Thyroid gland (tissue), 4 donors: ENCODE data around the gene ARHGAP10. TPM values are rescaled to one million over a fixed set of nuclear protein-coding genes. Genes with fewer than 3 reads are reported as not detected.
"Not testable (repeated sequence)": the region's sequence is repeated elsewhere in the genome, so short reads cannot be mapped to it uniquely, and the experiment has no call there.

ENCODE experiments used
- DNase-seq, 2 donors: peaks; one replicate each; pipeline ENCODE4 v3.0.0-alpha.2; 2019
- H3K27ac ChIP-seq, 3 donors: fragments of 200-600 bp; sonication (generic); 1 replicate in 2 of 3; 2 replicates in 1 of 3; pipeline ENCODE4 v1.5.1; 2016 to 2019; ENCODE audit warnings: mild to moderate bottlenecking in 1 of 3, moderate library complexity in 1 of 3
- H3K27me3 ChIP-seq: fragments of 200-600 bp; sonication (generic); one replicate; pipeline ENCODE4 v1.5.1; 2019
- H3K36me3 ChIP-seq, 2 donors: fragments of 200-600 bp; sonication (generic); one replicate each; pipeline ENCODE4 v1.5.1; 2016 to 2019
- H3K4me1 ChIP-seq, 2 donors: fragments of 200-600 bp; sonication (generic); one replicate each; pipeline ENCODE4 v1.5.1; 2017 to 2019
- H3K4me3 ChIP-seq, 3 donors: fragments of 200-600 bp; sonication (generic); replicated peaks in 1 of 3; 1 replicate in 2 of 3; 2 replicates in 1 of 3; pipeline ENCODE4 v1.5.1; 2016; ENCODE audit warnings: mild to moderate bottlenecking in 1 of 3
- H3K9me3 ChIP-seq: fragments of 200-600 bp; sonication (generic); one replicate; pipeline ENCODE4 v1.5.1; 2017
- CTCF ChIP-seq, 6 experiments: fragments of 200-600 bp in 3 of 6; fragments of 450-650 bp in 3 of 6; sonication (generic) in 3 of 6; IDR thresholded peaks; one replicate each; pipeline ENCODE4 v1.5.1; 2016 to 2019; ENCODE audit warnings: antibody characterized with exemption in 6 of 6, mild to moderate bottlenecking in 2 of 6, inconsistent platforms in 1 of 6, moderate library complexity in 1 of 6
- POLR2A ChIP-seq, 2 donors: fragments of 450-650 bp; IDR thresholded peaks; one replicate each; pipeline ENCODE4 v1.6.1; 2017; ENCODE audit warnings: antibody characterized with exemption in 2 of 2, mild to moderate bottlenecking in 2 of 2, moderate library complexity in 1 of 2
- WGBS, 2 donors: methylation state at CpG; one replicate each; pipeline ENCODE4 v1.1.5; 2017; 5-methylcytosine and 5-hydroxymethylcytosine counted together
- intact Hi-C: fragments of 100-400 bp; cut with DNase I; formaldehyde crosslinking; loops from one replicate; pipeline ENCODE4 v1.15.1; 2023
- total RNA-seq, 4 donors: library from RNA; depleted of rRNA; stranded (reverse); fragments of >200 nt; gene quantifications; one replicate each; pipeline ENCODE4 v1.2.3, GENCODE V29; 2016

Gene ARHGAP10
- total RNA-seq, 4 donors from 2014 or later = 39.5 to 78.4 (median 42.0) TPM

DNA sequence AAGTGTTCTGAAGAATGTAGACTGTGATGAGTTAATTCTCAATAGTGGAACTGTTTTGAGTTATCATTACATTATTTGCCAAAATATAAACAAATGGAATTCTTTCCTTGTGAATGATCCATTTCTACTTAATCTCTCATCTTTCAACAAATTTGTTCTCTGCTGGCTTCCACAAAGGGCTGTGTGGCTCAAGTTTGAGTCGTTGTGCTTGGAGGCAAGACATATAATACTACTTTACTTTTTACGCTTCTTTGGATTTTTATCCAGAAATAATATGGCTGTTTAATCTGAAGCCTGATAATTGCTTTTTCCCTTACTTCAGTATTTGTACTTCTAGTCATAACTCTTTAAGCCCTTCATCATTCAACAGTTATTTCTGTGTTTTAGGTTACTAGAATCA lies 169.5 kb downstream of the ARHGAP10 start:
- H3K4me3 ChIP-seq = no peak overlapping the region
- WGBS, 2 donors = 40 to 43% methylated on average over 2 of the region's 2 CpGs

GRCh38 chr4:147901916-147902315 lies 170.0 kb downstream of the ARHGAP10 start:
- WGBS, 2 donors = 81 to 85% methylated on average over 2 of the region's 2 CpGs
- no peaks in the 10 kb centered on the region for H3K27me3 ChIP-seq
- intact Hi-C loops = no loop called here
- TF ChIP-seq CTCF (IDR thresholded peaks at IDR 0.05) (no peak), POLR2A (IDR thresholded peaks at IDR 0.05) (no peak)
- H3K36me3 ChIP-seq = no peaks in the 10 kb centered on the region
- peaks cover 0 to 10% of the 10 kb centered on the region in 2 donors for H3K4me1 ChIP-seq
- no peaks in the 10 kb centered on the region for H3K9me3 ChIP-seq
- H3K27ac ChIP-seq = no peak overlapping the region
- no peak overlapping the region for H3K4me3 ChIP-seq
- no peak for DNase-seq

More for the DNA sequence above, 169.5 kb downstream of the ARHGAP10 start:
- no peak overlapping the region for H3K27ac ChIP-seq
- no peaks in the 10 kb centered on the region for H3K9me3 ChIP-seq
- DNase-seq = no peak
- TF ChIP-seq CTCF (IDR thresholded peaks at IDR 0.05) (no peak), POLR2A (IDR thresholded peaks at IDR 0.05) (no peak)
- intact Hi-C loops = no loop called here
- H3K27me3 ChIP-seq = no peaks in the 10 kb centered on the region
- H3K4me1 ChIP-seq = peaks cover 0 to 10% of the 10 kb centered on the region in 2 donors
- no peaks in the 10 kb centered on the region for H3K36me3 ChIP-seq

DNA sequence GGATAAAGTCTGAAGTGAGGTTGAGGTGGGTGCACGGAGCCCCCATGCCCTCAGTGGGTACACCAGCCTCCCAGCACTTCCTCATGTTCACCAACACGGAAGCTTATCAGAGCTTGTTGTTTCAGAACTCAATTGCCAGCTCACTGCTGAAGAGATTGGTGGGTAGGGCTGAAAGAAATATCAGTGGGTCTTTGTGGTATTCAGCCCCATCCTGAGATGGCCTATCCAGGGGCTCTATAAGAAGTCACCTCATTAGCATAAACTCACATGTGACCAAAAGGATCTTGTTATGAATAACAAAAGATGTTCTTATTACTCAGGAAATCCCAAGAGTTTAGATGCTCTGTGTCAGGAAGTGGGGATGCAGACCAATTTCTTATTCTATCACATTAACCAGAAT lies 177.3 kb downstream of the ARHGAP10 start:
- TF ChIP-seq POLR2A (IDR thresholded peaks at IDR 0.05) = no peak
- no peak overlapping the region for H3K27ac ChIP-seq
- no peaks in the 10 kb centered on the region for H3K4me1 ChIP-seq
- no peak overlapping the region for H3K4me3 ChIP-seq
- intact Hi-C loops = no loop called here
- DNase-seq = no peak
- no peaks in the 10 kb centered on the region for H3K9me3 ChIP-seq
- H3K27me3 ChIP-seq = no peaks in the 10 kb centered on the region
- H3K36me3 ChIP-seq = peaks cover 0 to 4% of the 10 kb centered on the region in 2 donors
- WGBS, 2 donors = 47 to 78% methylated on average over 2 of the region's 2 CpGs

DNA sequence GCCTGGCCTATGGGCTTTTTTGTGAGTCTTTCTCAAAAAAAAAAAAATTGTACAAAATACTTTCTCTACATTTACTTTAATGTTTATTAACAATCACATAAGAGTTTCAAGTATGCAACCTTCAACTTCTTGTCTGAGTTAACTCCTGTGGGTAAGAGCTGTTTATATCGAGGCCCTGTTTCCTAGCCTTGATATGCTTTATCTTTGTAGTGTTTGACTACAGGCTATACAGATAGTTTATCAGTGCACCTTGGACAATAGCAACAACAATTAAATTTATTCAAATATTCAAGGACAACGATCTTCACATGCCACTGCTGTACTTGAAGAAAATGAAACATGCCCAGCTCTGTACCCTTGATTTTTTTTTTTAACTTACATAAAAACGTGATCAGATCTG lies 178.4 kb downstream of the ARHGAP10 start:
- no peak overlapping the region for H3K4me3 ChIP-seq
- no peaks in the 10 kb centered on the region for H3K27me3 ChIP-seq
- no peaks in the 10 kb centered on the region for H3K9me3 ChIP-seq
- intact Hi-C loops = no loop called here
- peaks cover 0 to 4% of the 10 kb centered on the region in 2 donors for H3K36me3 ChIP-seq
- H3K27ac ChIP-seq = no peak overlapping the region
- TF ChIP-seq CTCF (IDR thresholded peaks at IDR 0.05) (no peak), POLR2A (IDR thresholded peaks at IDR 0.05) (no peak)
- 91 to 93% methylated on average over 3 of the region's 3 CpGs for WGBS, 2 donors
- H3K4me1 ChIP-seq = no peaks in the 10 kb centered on the region
- DNase-seq = no peak

- H3K4me1 ChIP-seq, DNase-seq, H3K27ac ChIP-seq, H3K4me3 ChIP-seq, intact Hi-C loops, H3K36me3 ChIP-seq, H3K9me3 ChIP-seq, H3K27me3 ChIP-seq: not testable (repeated sequence)
- WGBS, 2 donors = 97 to 99% methylated on average over 2 of the region's 2 CpGs
Observed at GRCh38 chr4:147912106-147912505, 180.2 kb downstream of the ARHGAP10 start.

- intact Hi-C loops = no loop called here
- H3K27ac ChIP-seq = no peak overlapping the region
- no peak overlapping the region for H3K4me3 ChIP-seq
- peaks cover 0 to 9% of the 10 kb centered on the region in 2 donors for H3K4me1 ChIP-seq
- no peaks in the 10 kb centered on the region for H3K9me3 ChIP-seq
- 92 to 94% methylated on average over 2 of the region's 2 CpGs for WGBS, 2 donors
- peaks cover 0 to 4% of the 10 kb centered on the region in 2 donors for H3K36me3 ChIP-seq
- no peak for TF ChIP-seq CTCF (IDR thresholded peaks at IDR 0.05)
- no peak for TF ChIP-seq POLR2A (IDR thresholded peaks at IDR 0.05)
- H3K27me3 ChIP-seq = no peaks in the 10 kb centered on the region
- DNase-seq = no peak
Observed at GRCh38 chr4:147913137-147913536, 181.2 kb downstream of the ARHGAP10 start.
